ENCODE results near the gene NDUFS6. TPM values are rescaled to one million over a fixed set of nuclear protein-coding genes. Genes with fewer than 3 reads are reported as not detected.

Gene NDUFS6
- total and polyA plus RNA-seq, 2 of the 8 experiments (the other 6 are each of a cell fraction or from before 2014, with no cell fraction given), result 72.7 to 191 TPM

DNA sequence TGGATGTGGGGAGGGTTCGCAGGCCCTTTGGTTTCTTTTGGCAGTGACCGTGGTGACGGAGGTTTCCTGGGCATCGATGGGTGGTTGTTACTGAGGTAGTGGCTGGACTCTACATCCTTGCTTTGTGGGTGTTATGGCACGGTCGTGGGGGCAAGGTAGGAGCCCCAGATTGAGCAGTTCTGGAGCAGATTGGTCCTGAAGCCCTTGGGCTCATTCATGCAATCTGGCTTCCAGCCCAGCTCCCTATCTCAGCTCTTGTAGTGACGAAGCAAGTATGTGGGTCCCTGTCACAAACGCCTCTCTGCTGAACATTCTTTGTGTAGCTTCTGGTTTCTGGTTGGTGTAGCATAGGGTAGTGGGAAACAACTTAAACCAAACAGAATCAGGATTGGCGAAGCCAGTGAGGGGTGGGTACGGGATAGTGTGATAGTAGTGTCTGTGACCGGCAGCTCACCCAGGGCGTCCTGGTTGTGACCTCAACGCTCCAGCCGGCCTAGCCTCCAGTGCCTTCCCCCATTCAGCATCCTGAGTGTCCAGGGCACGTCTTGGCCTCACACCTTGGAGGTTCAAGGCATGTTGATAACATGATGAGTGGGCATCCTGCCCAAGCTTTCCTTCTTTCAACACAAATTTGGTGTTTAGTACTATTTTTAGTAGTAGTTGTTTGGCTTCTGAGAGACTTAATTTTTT, 2.9 kb downstream of the NDUFS6 start (continued):
- TF ChIP-seq, protein P1, sequence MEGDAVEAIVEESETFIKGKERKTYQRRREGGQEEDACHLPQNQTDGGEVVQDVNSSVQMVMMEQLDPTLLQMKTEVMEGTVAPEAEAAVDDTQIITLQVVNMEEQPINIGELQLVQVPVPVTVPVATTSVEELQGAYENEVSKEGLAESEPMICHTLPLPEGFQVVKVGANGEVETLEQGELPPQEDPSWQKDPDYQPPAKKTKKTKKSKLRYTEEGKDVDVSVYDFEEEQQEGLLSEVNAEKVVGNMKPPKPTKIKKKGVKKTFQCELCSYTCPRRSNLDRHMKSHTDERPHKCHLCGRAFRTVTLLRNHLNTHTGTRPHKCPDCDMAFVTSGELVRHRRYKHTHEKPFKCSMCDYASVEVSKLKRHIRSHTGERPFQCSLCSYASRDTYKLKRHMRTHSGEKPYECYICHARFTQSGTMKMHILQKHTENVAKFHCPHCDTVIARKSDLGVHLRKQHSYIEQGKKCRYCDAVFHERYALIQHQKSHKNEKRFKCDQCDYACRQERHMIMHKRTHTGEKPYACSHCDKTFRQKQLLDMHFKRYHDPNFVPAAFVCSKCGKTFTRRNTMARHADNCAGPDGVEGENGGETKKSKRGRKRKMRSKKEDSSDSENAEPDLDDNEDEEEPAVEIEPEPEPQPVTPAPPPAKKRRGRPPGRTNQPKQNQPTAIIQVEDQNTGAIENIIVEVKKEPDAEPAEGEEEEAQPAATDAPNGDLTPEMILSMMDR (IDR thresholded peaks at IDR 0.05; ENCODE audit: control extremely low read depth in 1 of 3, insufficient read depth in 1 of 3, low read depth in 1 of 3, low read length in 3 of 3), result no peak
- no peak for TF ChIP-seq KDM4A (IDR thresholded peaks at IDR 0.05; ENCODE audit: low read depth, low read length, severe bottlenecking)
- TF ChIP-seq TAF7 (optimal IDR thresholded peaks at IDR 0.05; ENCODE audit: borderline replicate concordance, low read depth, low read length), result no peak
- TF ChIP-seq SP4 (IDR thresholded peaks at IDR 0.05; ENCODE audit: low read length), result no peak
- no peak for TF ChIP-seq CEBPB (IDR thresholded peaks at IDR 0.05; ENCODE audit: low read depth, low read length)
- no peak for TF ChIP-seq PHF8 (conservative IDR thresholded peaks at IDR 0.05; ENCODE audit: low read depth, low read length)
- TF ChIP-seq CBX8 (IDR thresholded peaks at IDR 0.05; ENCODE audit: borderline replicate concordance, low read depth, low read length), result no peak
- TF ChIP-seq JUND (IDR thresholded peaks at IDR 0.05; ENCODE audit: low read length), result no peak
